Measurements from ENCODE around the gene DAZAP1. TPM values are rescaled to one million over a fixed set of nuclear protein-coding genes. Genes with fewer than 3 reads are reported as not detected.
"Not testable (repeated sequence)": the region's sequence is repeated elsewhere in the genome, so short reads cannot be mapped to it uniquely, and the experiment has no call there.

DAZAP1 gene
- total RNA-seq, 2 donors from 2014 or later, result 154 to 179 TPM

DNA sequence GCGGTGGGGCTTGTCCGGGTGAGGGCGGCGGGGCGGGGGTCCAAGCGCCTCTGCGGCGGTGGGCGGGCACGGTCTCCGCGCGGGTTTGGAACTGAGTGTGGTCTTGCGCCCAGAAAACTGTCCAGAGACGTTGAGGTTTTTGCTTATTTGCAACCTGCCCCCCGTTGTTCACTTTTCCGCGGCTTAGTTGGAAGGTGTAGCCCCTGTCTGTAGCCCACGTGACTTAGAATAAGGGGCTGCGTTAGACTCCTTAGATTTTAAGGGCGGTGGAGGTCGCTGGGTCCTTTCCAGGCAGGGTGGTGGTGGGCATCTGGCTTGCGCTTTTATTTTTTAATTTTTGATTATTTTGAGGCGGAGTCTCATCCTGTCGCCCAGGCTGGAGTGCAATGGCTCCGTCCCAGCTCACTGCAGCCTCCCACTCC is 31.6 kb downstream of the DAZAP1 start:
- Mint-ChIP-seq H3K27ac (peak overlapping the region; percentile 85), H3K9me3 (no peaks in the 10 kb centered on the region), H3K27me3 (ENCODE audit: insufficient read depth) (no peaks in the 10 kb centered on the region), H3K4me3 (peak overlapping the region; percentile 95), H3K36me3 (ENCODE audit: low read depth) (peaks cover 44% of the 10 kb centered on the region), H3K4me1 (peaks cover 8% of the 10 kb centered on the region)
- peak overlapping the region; percentile 98 for H3K27ac ChIP-seq (ENCODE audit: low read depth, low read length)
- TF ChIP-seq, protein P1, sequence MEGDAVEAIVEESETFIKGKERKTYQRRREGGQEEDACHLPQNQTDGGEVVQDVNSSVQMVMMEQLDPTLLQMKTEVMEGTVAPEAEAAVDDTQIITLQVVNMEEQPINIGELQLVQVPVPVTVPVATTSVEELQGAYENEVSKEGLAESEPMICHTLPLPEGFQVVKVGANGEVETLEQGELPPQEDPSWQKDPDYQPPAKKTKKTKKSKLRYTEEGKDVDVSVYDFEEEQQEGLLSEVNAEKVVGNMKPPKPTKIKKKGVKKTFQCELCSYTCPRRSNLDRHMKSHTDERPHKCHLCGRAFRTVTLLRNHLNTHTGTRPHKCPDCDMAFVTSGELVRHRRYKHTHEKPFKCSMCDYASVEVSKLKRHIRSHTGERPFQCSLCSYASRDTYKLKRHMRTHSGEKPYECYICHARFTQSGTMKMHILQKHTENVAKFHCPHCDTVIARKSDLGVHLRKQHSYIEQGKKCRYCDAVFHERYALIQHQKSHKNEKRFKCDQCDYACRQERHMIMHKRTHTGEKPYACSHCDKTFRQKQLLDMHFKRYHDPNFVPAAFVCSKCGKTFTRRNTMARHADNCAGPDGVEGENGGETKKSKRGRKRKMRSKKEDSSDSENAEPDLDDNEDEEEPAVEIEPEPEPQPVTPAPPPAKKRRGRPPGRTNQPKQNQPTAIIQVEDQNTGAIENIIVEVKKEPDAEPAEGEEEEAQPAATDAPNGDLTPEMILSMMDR (conservative IDR thresholded peaks at IDR 0.05), result no peak
- peak overlapping the region; percentile 92 for H3K4me3 ChIP-seq (ENCODE audit: low read length)
- H3K27me3 ChIP-seq (ENCODE audit: control insufficient read depth, insufficient read depth, low read length, poor library complexity, severe bottlenecking), result no peaks in the 10 kb centered on the region
- H3K9ac ChIP-seq (ENCODE audit: extremely low read depth, low read length, poor library complexity, severe bottlenecking), result peak overlapping the region; percentile 98
- WGBS, 2 experiments (ENCODE audit: insufficient coverage in 1 of 2, insufficient read length in 1 of 2), result 1% methylated on average over 14 to 26 of the region's 26 CpGs
- no peak for DNase-seq
- H3K9me3 ChIP-seq (ENCODE audit: control insufficient read depth, low read length), result no peaks in the 10 kb centered on the region
- H3K36me3 ChIP-seq (ENCODE audit: control insufficient read depth, insufficient read depth, low read length), result peaks cover 42% of the 10 kb centered on the region
- H3K4me1 ChIP-seq (ENCODE audit: control insufficient read depth, insufficient read depth, low read length), result no peaks in the 10 kb centered on the region

DNA sequence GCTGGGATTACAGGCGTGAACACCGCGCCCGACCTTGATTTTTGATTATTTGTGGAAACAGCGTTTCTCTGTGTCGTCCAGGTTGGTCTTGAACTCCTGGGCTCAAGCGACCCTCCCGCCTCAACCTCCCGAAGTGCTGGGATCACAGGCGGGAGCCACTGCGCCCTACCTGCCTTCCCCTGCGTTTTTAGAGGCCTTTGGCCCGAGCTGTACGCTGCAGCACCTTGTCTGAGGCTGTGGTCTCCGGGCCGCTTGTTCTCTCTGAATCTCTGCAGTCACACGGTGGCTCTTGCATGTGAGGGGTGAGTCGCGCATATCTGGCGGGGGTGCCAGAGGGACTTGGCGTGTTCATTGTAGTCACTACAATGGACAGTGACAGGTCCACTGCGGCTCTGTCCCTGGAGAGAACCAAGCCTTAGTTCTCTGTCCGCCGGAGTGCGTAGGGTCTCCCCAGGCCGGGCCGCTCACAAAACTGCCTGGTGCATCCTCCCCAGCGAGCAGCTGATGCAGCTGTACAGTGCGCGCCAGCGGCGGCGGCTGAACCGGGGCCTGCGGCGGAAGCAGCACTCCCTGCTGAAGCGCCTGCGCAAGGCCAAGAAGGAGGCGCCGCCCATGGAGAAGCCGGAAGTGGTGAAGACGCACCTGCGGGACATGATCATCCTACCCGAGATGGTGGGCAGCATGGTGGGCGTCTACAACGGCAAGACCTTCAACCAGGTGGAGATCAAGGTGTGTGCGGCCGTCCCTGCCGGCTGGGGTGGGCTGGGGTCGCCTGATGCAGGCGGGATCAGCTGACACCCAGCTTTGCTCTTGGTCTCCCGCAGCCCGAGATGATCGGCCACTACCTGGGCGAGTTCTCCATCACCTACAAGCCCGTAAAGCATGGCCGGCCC is 32.4 kb downstream of the DAZAP1 start:
- peak overlapping the region; percentile 92 for H3K4me3 ChIP-seq (ENCODE audit: low read length)
- Mint-ChIP-seq H3K4me3 (peak overlapping the region; percentile 95), H3K36me3 (ENCODE audit: low read depth) (peaks cover 44% of the 10 kb centered on the region), H3K27ac (peak overlapping the region; percentile 88)
- H3K27ac ChIP-seq (ENCODE audit: low read depth, low read length); H3K9me3 ChIP-seq (ENCODE audit: control insufficient read depth, low read length); H3K4me1 ChIP-seq (ENCODE audit: control insufficient read depth, insufficient read depth, low read length); H3K27me3 ChIP-seq (ENCODE audit: control insufficient read depth, insufficient read depth, low read length, poor library complexity, severe bottlenecking); H3K4me1 Mint-ChIP-seq; H3K27me3 Mint-ChIP-seq (ENCODE audit: insufficient read depth); DNase-seq; H3K9me3 Mint-ChIP-seq: not testable (repeated sequence)
- WGBS, 2 experiments (ENCODE audit: insufficient coverage in 1 of 2, insufficient read length in 1 of 2), result 84 to 88% methylated on average over 44 to 57 of the region's 57 CpGs
- peaks cover 42% of the 10 kb centered on the region for H3K36me3 ChIP-seq (ENCODE audit: control insufficient read depth, insufficient read depth, low read length)
- peak overlapping the region; percentile 98 for H3K9ac ChIP-seq (ENCODE audit: extremely low read depth, low read length, poor library complexity, severe bottlenecking)

DNA sequence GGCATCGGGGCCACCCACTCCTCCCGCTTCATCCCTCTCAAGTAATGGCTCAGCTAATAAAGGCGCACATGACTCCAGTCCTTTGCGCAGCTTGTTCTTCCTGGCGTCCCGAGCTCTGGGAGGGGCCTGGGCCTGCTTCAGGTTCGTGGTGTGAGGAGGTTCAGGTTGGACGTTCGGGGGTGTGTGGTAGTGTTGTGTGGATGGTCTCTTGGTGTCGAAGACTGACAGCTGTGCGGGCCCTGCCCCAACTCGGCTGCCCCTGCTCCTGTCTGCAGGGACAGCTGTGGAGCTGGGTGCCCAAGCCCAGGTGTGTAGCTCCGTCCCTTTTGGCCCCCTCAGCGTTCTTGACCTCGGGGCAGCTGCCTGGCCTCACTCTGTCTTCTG is 33.0 kb downstream of the DAZAP1 start:
- no peak for DNase-seq
- TF ChIP-seq, protein P1 (conservative IDR thresholded peaks at IDR 0.05), result no peak
- H3K9me3 Mint-ChIP-seq, result no peaks in the 10 kb centered on the region
- H3K27me3 Mint-ChIP-seq (ENCODE audit: insufficient read depth), result peaks cover 10% of the 10 kb centered on the region
- H3K4me3 Mint-ChIP-seq, result peak overlapping the region; percentile 95
- WGBS, 2 experiments (ENCODE audit: insufficient coverage in 1 of 2, insufficient read length in 1 of 2), result 94 to 96% methylated on average over 5 to 15 of the region's 15 CpGs
- no peak overlapping the region for H3K9ac ChIP-seq (ENCODE audit: extremely low read depth, low read length, poor library complexity, severe bottlenecking)
- peaks cover 38% of the 10 kb centered on the region for H3K36me3 ChIP-seq (ENCODE audit: control insufficient read depth, insufficient read depth, low read length)
- peaks cover 8% of the 10 kb centered on the region for H3K4me1 Mint-ChIP-seq
- peak overlapping the region; percentile 26 for H3K27ac Mint-ChIP-seq
- H3K27me3 ChIP-seq (ENCODE audit: control insufficient read depth, insufficient read depth, low read length, poor library complexity, severe bottlenecking), result no peaks in the 10 kb centered on the region
- H3K4me3 ChIP-seq (ENCODE audit: low read length), result no peak overlapping the region
- no peaks in the 10 kb centered on the region for H3K4me1 ChIP-seq (ENCODE audit: control insufficient read depth, insufficient read depth, low read length)
- H3K9me3 ChIP-seq (ENCODE audit: control insufficient read depth, low read length), result no peaks in the 10 kb centered on the region
- no peak overlapping the region for H3K27ac ChIP-seq (ENCODE audit: low read depth, low read length)
- peaks cover 41% of the 10 kb centered on the region for H3K36me3 Mint-ChIP-seq (ENCODE audit: low read depth)

Data from endodermal cell (in vitro differentiated cells).